SK-N-SH (cell line): Measurements from ENCODE around the gene YIF1B. TPM values are rescaled to one million over a fixed set of nuclear protein-coding genes. Genes with fewer than 3 reads are reported as not detected.

Experiments used
- CTCF ChIA-PET: fragments of 300-600, 350-600 bp; formaldehyde crosslinking; extraction: SDS; loops from one replicate; lab custom pipeline; 2021; lab: Yijun Ruan, JAX
- POLR2A ChIA-PET: fragments of 350-600 bp; sonication (Branson Sonifier 250); formaldehyde crosslinking; extraction: SDS; loops from one replicate; lab custom pipeline; 2020; ENCODE audit warnings: antibody characterized with exemption, inconsistent platforms; lab: Yijun Ruan, JAX
- DNase-seq: peaks from one replicate; pipeline ENCODE4 v3.0.0; 2012
- H2AFZ ChIP-seq: fragments of 200-600 bp; sonication (generic); 2 replicates; pipeline ENCODE4 v1.8.1; 2016; ENCODE audit warnings: antibody characterized with exemption, mild to moderate bottlenecking, low read depth
- H3F3A ChIP-seq: fragments of 200-600 bp; sonication (generic); replicated peaks from 2 replicates; pipeline ENCODE3; 2016; ENCODE audit warnings: antibody characterized with exemption, mild to moderate bottlenecking; ENCODE audit not compliant: insufficient read depth
- H3K27ac ChIP-seq, 2 experiments: fragments of 200-500 bp in 1 of 2; fragments of 200-600 bp in 1 of 2; sonication (Bioruptor generic) in 1 of 2; sonication (generic), shearing (Covaris generic) in 1 of 2; 2 replicates each; pipeline versions ENCODE4 v1.5.1 to v1.6.1; 2014 to 2016; ENCODE audit warnings: low read depth in 2 of 2, inconsistent platforms in 1 of 2, low read length in 1 of 2, mild to moderate bottlenecking in 1 of 2, mixed read lengths in 1 of 2
- H3K27me3 ChIP-seq: fragments of 200-600 bp; sonication (generic), shearing (Covaris generic); 2 replicates; pipeline ENCODE4 v1.6.1; 2016; ENCODE audit warnings: mixed run types; ENCODE audit not compliant: insufficient read depth
- H3K36me3 ChIP-seq, 2 experiments: fragments of 200-500 bp in 1 of 2; fragments of 200-600 bp in 1 of 2; sonication (Bioruptor generic) in 1 of 2; sonication (generic) in 1 of 2; replicated peaks in 1 of 2; 2 replicates each; pipeline versions ENCODE3 to v1.5.1; 2014 to 2016; ENCODE audit warnings: low read length in 1 of 2, mild to moderate bottlenecking in 1 of 2; ENCODE audit not compliant: insufficient read depth in 2 of 2, control insufficient read depth in 1 of 2
- H3K4me1 ChIP-seq, 2 experiments: fragments of 200-500 bp in 1 of 2; fragments of 200-600 bp in 1 of 2; sonication (Bioruptor generic) in 1 of 2; sonication (generic), shearing (Covaris generic) in 1 of 2; 2 replicates each; pipeline versions ENCODE4 v1.5.1 to v1.6.1; 2014 to 2016; ENCODE audit warnings: low read depth in 1 of 2, low read length in 1 of 2, mixed run types in 1 of 2; ENCODE audit not compliant: insufficient read depth in 2 of 2, control insufficient read depth in 1 of 2
- H3K4me2 ChIP-seq: fragments of 200-600 bp; sonication (generic), shearing (Covaris generic); 2 replicates; pipeline ENCODE4 v1.6.1; 2017; ENCODE audit warnings: mixed run types
- H3K4me3 ChIP-seq, 2 experiments: fragments of 200-500 bp in 1 of 2; fragments of 200-600 bp in 1 of 2; sonication (Bioruptor generic) in 1 of 2; sonication (generic), shearing (Covaris generic) in 1 of 2; 2 replicates each; pipeline versions ENCODE4 v1.5.1 to v1.8.1; 2014 to 2016; ENCODE audit warnings: low read depth in 2 of 2, inconsistent platforms in 1 of 2, low read length in 1 of 2, mild to moderate bottlenecking in 1 of 2, mixed read lengths in 1 of 2, moderate library complexity in 1 of 2
- H3K79me2 ChIP-seq: fragments of 200-600 bp; sonication (generic); 2 replicates; pipeline ENCODE4 v1.8.1; 2017; ENCODE audit warnings: mild to moderate bottlenecking; ENCODE audit not compliant: insufficient read depth
- H3K9ac ChIP-seq: fragments of 200-600 bp; sonication (generic); 2 replicates; pipeline ENCODE4 v1.6.1; 2017; ENCODE audit warnings: mixed run types
- H3K9me2 ChIP-seq: fragments of 200-600 bp; sonication (generic); 2 replicates; pipeline ENCODE4 v1.6.1; 2017; ENCODE audit warnings: mixed run types
- H3K9me3 ChIP-seq: fragments of 200-600 bp; sonication (generic); 2 replicates; pipeline ENCODE4 v1.6.1; 2017; ENCODE audit warnings: mixed run types, mild to moderate bottlenecking, moderate library complexity
- H4K20me1 ChIP-seq: fragments of 200-600 bp; sonication (generic); 2 replicates; pipeline ENCODE4 v1.6.1; 2017; ENCODE audit warnings: mild to moderate bottlenecking, mixed run types; ENCODE audit not compliant: insufficient read depth
- CTCF ChIP-seq: fragments of 200-600 bp; sonication (generic); IDR thresholded peaks from 2 replicates; pipeline ENCODE4 v1.6.1; 2017; ENCODE audit warnings: antibody characterized with exemption, mild to moderate bottlenecking, moderate library complexity
- GABPA ChIP-seq: IDR thresholded peaks from 2 replicates; pipeline ENCODE4 v1.4.0; 2012; ENCODE audit warnings: low read depth, mild to moderate bottlenecking
- GATA2 ChIP-seq: sonication (generic); formaldehyde crosslinking; IDR thresholded peaks from 2 replicates; pipeline ENCODE4 v1.5.0; 2020; ENCODE audit warnings: mild to moderate bottlenecking, missing genetic modification reagents
- PBX3 ChIP-seq: IDR thresholded peaks from 2 replicates; pipeline ENCODE4; 2012
- REST ChIP-seq: IDR thresholded peaks from 2 replicates; pipeline ENCODE4 v1.6.1; 2012; ENCODE audit warnings: mild to moderate bottlenecking, low read depth, low read length, moderate library complexity
- ZBTB33 ChIP-seq: IDR thresholded peaks from 2 replicates; pipeline ENCODE4 v1.4.0; 2012; ENCODE audit warnings: low read depth, borderline replicate concordance
- WGBS: methylation state at CpG from one replicate; pipeline ENCODE4 v1.1.6; 2017; ENCODE audit warnings: low lambda C conversion rate; 5-methylcytosine and 5-hydroxymethylcytosine counted together
- polyA plus RNA-seq, 3 experiments: library from polyadenylated mRNA; depleted of rRNA; stranded (reverse); fragments of >200 nt; gene quantifications; 2 replicates each; pipeline ENCODE4 v1.2.3, GENCODE V29; 2012

The YIF1B gene
- polyA plus RNA-seq, 1 of the 3 experiments (the other 2 are of a cell fraction): 121 TPM

GRCh38 chr19:38280030-38280921 is 35.5 kb downstream of the YIF1B start:
- Histone ChIP-seq H3K4me2 (no peak overlapping the region), H3K9me3 (no peaks in the 10 kb centered on the region), H2AFZ (no peak overlapping the region), H3K79me2 (no peaks in the 10 kb centered on the region), H3K27me3 (no peaks in the 10 kb centered on the region), H3K4me1 (peaks cover 6 to 8% of the 10 kb centered on the region in 2 experiments; a peak in 3 of 4 replicates), H3K36me3 (no peaks in the 10 kb centered on the region), H4K20me1 (no peaks in the 10 kb centered on the region), H3K27ac (no peak overlapping the region), H3K9ac (no peak overlapping the region), H3K9me2 (no peaks in the 10 kb centered on the region), H3F3A (peaks cover 8% of the 10 kb centered on the region), H3K4me3 (no peak overlapping the region)
- POLR2A ChIA-PET: no interaction called here
- DNase-seq: no peak
- WGBS: 82% methylated on average over 17 of the region's 17 CpGs
- CTCF ChIA-PET: interaction anchor here (1.3 kb wide), 1 partner anchor 36 kb away, joined by 6 read pairs; no protein-coding TSS in a partner anchor
- no peak for TF ChIP-seq ZBTB33
- no peak for TF ChIP-seq GABPA
- no peak for TF ChIP-seq GATA2 (CRISPR knock-in tag)
- TF ChIP-seq CTCF: no peak
- TF ChIP-seq REST: no peak
- TF ChIP-seq PBX3: no peak
